ENCODE measurements around the gene A4GNT.
"Not testable (repeated sequence)": the region's sequence is repeated elsewhere in the genome, so short reads cannot be mapped to it uniquely, and the experiment has no call there.

The A4GNT gene

DNA sequence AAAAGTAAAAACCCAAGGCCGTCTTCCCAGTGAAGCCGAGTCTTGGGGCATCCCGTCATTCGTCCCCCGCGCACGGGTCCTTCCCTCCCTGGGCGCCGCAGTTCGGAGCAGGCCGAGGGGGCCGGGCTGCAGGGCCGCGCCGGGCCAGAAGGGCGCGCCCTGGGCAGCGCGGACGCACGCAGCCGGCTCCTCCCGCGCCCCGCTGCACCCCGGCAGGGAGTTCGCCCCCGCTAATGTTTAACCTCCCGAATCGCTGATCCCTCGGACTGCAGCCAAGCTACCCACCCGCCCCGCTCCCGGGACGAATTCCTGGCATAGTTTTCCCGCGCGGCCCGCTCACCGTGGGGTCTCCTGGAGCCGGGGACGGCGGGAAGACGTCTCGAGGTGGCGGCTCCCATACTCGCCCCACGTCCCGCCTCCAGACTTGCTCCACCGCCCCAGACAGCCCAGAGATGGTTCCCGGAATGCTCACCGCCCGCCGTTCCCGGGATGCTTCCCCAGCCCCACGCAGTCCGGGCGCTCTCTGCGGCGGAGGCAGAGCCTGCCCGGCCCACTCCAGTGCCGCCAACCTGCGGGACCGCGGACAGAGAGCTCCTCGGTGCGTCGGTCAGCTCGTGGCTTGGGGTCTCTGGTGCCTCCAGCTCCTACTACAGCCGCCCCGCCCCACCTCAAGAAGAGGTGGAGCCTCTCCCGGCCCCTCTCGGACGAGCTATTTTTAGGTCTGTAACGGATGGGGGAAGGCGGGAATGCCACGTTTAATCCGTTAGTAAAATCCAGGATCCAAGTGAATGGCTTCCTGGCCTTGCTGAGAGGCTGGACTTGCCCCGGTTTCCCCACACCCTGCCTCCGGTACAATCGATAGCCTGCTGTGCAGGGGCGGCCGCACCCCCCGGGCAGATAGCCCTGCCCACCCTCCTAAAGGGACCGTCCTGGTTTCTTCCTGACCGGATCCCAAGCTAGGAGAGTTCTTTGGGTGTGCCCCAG is 16.9 kb downstream of the A4GNT start, which contains the start of gene DZIP1L:
Gene DZIP1L, minus strand, starts transcription at position 621 of the 984 bp plus-strand sequence. CDS start 11,637 bp downstream, outside the sequence.
- peak within 1 kb of the TSS; percentile 81 for H3K27ac ChIP-seq (ENCODE audit: low read depth, low read length)
- peaks cover 19% of the 10 kb centered on the region for H3K4me1 ChIP-seq (ENCODE audit: insufficient read depth, low read length)
- H3K9ac ChIP-seq (ENCODE audit: low read length): peak within 1 kb of the TSS; percentile 85

GRCh38 chr3:138114431-138114918 is 17.7 kb downstream of the A4GNT start:
- peaks cover 7% of the 10 kb centered on the region for H3K36me3 ChIP-seq (ENCODE audit: insufficient read depth, low read length)
- H3K4me1 ChIP-seq (ENCODE audit: insufficient read depth, low read length): peaks cover 19% of the 10 kb centered on the region
- peak overlapping the region; percentile 89 to 92 for H3K4me3 ChIP-seq (ENCODE audit: low read depth in 1 of 2, low read length in 2 of 2)
- H3K27ac ChIP-seq (ENCODE audit: low read depth, low read length): peak overlapping the region; percentile 81
- H3K9me3 ChIP-seq (ENCODE audit: low read length): no peaks in the 10 kb centered on the region
- peak overlapping the region; percentile 85 for H3K9ac ChIP-seq (ENCODE audit: low read length)
- H3K27me3 ChIP-seq (ENCODE audit: control insufficient read depth in 1 of 2, insufficient read depth in 2 of 2, low read length in 2 of 2): no peaks in the 10 kb centered on the region

More for the DNA sequence above, 16.9 kb downstream of the A4GNT start, which contains the start of gene DZIP1L:
- Histone ChIP-seq H3K36me3 (ENCODE audit: insufficient read depth, low read length) (peaks cover 7% of the 10 kb centered on the region), H3K9me3 (ENCODE audit: low read length) (no peaks in the 10 kb centered on the region), H3K4me3 (ENCODE audit: low read depth in 1 of 2, low read length in 2 of 2) (peak within 1 kb of the TSS; percentile 89 to 92), H3K27me3 (ENCODE audit: control insufficient read depth in 1 of 2, insufficient read depth in 2 of 2, low read length in 2 of 2) (no peaks in the 10 kb centered on the region)

- Histone ChIP-seq H3K27me3 (ENCODE audit: control insufficient read depth in 1 of 2, insufficient read depth in 2 of 2, low read length in 2 of 2) (no peaks in the 10 kb centered on the region), H3K27ac (ENCODE audit: low read depth, low read length) (no peak overlapping the region), H3K9me3 (ENCODE audit: low read length) (no peaks in the 10 kb centered on the region), H3K36me3 (ENCODE audit: insufficient read depth, low read length) (peaks cover 7% of the 10 kb centered on the region), H3K4me3 (ENCODE audit: low read depth in 1 of 2, low read length in 2 of 2) (no peak overlapping the region), H3K9ac (ENCODE audit: low read length) (no peak overlapping the region), H3K4me1 (ENCODE audit: insufficient read depth, low read length) (peaks cover 19% of the 10 kb centered on the region)
These were observed 18.9 kb downstream of the A4GNT start for GRCh38 chr3:138113326-138113725.

- H3K27ac ChIP-seq (ENCODE audit: low read depth, low read length): no peak overlapping the region
- peaks cover 7% of the 10 kb centered on the region for H3K36me3 ChIP-seq (ENCODE audit: insufficient read depth, low read length)
- no peak overlapping the region for H3K4me3 ChIP-seq (ENCODE audit: low read depth in 1 of 2, low read length in 2 of 2)
- H3K9me3 ChIP-seq (ENCODE audit: low read length): no peaks in the 10 kb centered on the region
- H3K4me1 ChIP-seq (ENCODE audit: insufficient read depth, low read length): peaks cover 19% of the 10 kb centered on the region
- H3K9ac ChIP-seq (ENCODE audit: low read length): no peak overlapping the region
- H3K27me3 ChIP-seq (ENCODE audit: control insufficient read depth in 1 of 2, insufficient read depth in 2 of 2, low read length in 2 of 2): no peaks in the 10 kb centered on the region
These were observed 19.8 kb downstream of the A4GNT start for GRCh38 chr3:138112362-138112761.

DNA sequence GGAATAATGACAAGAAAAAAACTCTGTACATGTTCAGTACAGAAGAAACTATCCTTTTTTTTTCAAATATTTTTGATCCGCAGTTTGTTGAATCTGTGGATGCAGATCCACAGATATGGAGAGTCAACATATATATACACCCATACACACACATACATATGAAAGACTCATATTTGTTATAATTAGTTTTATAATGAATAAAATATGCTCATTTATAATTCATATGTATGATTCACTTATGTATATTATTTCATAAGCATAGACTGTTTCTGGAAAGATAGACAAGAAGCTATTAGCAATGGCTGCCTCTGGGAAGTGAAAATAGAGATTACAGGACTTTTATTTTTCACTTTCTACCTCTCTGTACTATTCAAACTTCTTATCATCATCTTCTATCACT is 26.6 kb downstream of the A4GNT start:
- no peaks in the 10 kb centered on the region for H3K4me1 ChIP-seq (ENCODE audit: insufficient read depth, low read length)
- H3K9ac ChIP-seq (ENCODE audit: low read length): no peak overlapping the region
- no peak overlapping the region for H3K4me3 ChIP-seq (ENCODE audit: low read depth in 1 of 2, low read length in 2 of 2)
- H3K36me3 ChIP-seq (ENCODE audit: insufficient read depth, low read length): peaks cover 18% of the 10 kb centered on the region
- H3K27ac ChIP-seq (ENCODE audit: low read depth, low read length): no peak overlapping the region
- no peaks in the 10 kb centered on the region for H3K27me3 ChIP-seq (ENCODE audit: control insufficient read depth in 1 of 2, insufficient read depth in 2 of 2, low read length in 2 of 2)
- no peaks in the 10 kb centered on the region for H3K9me3 ChIP-seq (ENCODE audit: low read length)

GRCh38 chr3:138103466-138103865 is 28.7 kb downstream of the A4GNT start:
- Histone ChIP-seq H3K4me3 (ENCODE audit: low read depth in 1 of 2, low read length in 2 of 2) (no peak overlapping the region), H3K36me3 (ENCODE audit: insufficient read depth, low read length) (peaks cover 25% of the 10 kb centered on the region), H3K4me1 (ENCODE audit: insufficient read depth, low read length) (no peaks in the 10 kb centered on the region), H3K27ac (ENCODE audit: low read depth, low read length) (no peak overlapping the region), H3K27me3 (ENCODE audit: control insufficient read depth in 1 of 2, insufficient read depth in 2 of 2, low read length in 2 of 2) (no peaks in the 10 kb centered on the region), H3K9ac (ENCODE audit: low read length) (no peak overlapping the region), H3K9me3 (ENCODE audit: low read length) (no peaks in the 10 kb centered on the region)

DNA sequence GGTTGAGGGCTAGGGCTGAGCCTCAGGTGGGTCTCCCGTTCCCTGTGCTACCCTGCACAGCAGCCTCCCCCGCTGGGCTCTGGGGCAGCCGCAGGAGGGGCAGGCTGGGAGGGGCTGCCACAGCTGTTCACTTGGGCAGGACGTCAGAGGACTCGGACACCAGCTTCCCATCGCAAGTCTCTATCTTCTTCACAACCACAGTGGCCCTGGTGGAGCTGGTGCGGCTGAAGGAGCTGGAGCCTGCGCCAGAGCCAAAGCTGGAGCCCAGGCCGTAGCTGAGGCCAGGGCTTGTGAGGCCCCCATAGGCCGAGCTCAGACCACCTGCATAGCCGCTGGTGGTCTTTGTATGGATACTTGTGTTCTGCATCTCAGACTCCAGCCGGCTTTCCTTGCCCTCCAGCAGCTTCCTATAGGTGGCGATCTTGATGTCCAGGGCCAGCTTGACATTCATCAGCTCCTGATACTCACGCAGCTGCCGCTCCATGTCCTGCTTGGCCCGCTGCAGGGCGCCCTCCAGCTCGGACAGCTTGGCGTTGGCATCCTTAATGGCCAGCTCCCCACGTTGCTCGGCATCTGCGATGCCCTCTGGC is 30.7 kb downstream of the A4GNT start:
- not testable (repeated sequence) for H3K9ac ChIP-seq (ENCODE audit: low read length); H3K27ac ChIP-seq (ENCODE audit: low read depth, low read length); H3K4me3 ChIP-seq (ENCODE audit: low read depth in 1 of 2, low read length in 2 of 2); H3K4me1 ChIP-seq (ENCODE audit: insufficient read depth, low read length); H3K9me3 ChIP-seq (ENCODE audit: low read length); H3K27me3 ChIP-seq (ENCODE audit: control insufficient read depth in 1 of 2, insufficient read depth in 2 of 2, low read length in 2 of 2)
- H3K36me3 ChIP-seq (ENCODE audit: insufficient read depth, low read length): peaks cover 25% of the 10 kb centered on the region

- H3K9me3 ChIP-seq (ENCODE audit: low read length): no peaks in the 10 kb centered on the region
- H3K27me3 ChIP-seq (ENCODE audit: control insufficient read depth in 1 of 2, insufficient read depth in 2 of 2, low read length in 2 of 2): no peaks in the 10 kb centered on the region
- peaks cover 30% of the 10 kb centered on the region for H3K36me3 ChIP-seq (ENCODE audit: insufficient read depth, low read length)
- no peak overlapping the region for H3K27ac ChIP-seq (ENCODE audit: low read depth, low read length)
- no peaks in the 10 kb centered on the region for H3K4me1 ChIP-seq (ENCODE audit: insufficient read depth, low read length)
- H3K4me3 ChIP-seq (ENCODE audit: low read depth in 1 of 2, low read length in 2 of 2): no peak overlapping the region
- no peak overlapping the region for H3K9ac ChIP-seq (ENCODE audit: low read length)
These were observed 32.8 kb downstream of the A4GNT start for GRCh38 chr3:138099417-138099816.

GRCh38 chr3:138097192-138098172 is 34.7 kb downstream of the A4GNT start:
- Histone ChIP-seq H3K9ac (ENCODE audit: low read length) (no peak overlapping the region), H3K9me3 (ENCODE audit: low read length) (no peaks in the 10 kb centered on the region), H3K4me3 (ENCODE audit: low read depth in 1 of 2, low read length in 2 of 2) (no peak overlapping the region), H3K27ac (ENCODE audit: low read depth, low read length) (no peak overlapping the region), H3K36me3 (ENCODE audit: insufficient read depth, low read length) (peaks cover 32% of the 10 kb centered on the region), H3K4me1 (ENCODE audit: insufficient read depth, low read length) (no peaks in the 10 kb centered on the region), H3K27me3 (ENCODE audit: control insufficient read depth in 1 of 2, insufficient read depth in 2 of 2, low read length in 2 of 2) (no peaks in the 10 kb centered on the region)

DNA sequence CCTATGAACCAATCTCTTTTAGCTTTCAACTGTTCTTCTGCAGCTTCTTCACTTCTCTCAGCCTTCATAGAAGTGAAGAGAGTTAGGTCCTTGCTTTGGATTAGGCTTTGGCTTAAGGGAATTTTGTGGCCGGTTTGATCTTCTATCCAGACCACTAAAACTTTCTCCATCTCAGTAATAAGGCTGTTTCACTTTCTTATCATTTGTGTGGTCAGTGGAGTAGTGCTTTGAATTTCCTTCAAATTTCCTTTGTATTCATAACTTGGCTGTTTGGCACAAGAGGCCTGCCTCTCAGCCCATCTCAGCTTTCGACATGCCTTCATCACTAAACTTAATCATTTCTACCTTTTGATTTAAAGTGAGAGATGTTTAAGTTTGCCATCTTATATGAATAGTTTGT is 38.5 kb downstream of the A4GNT start:
- Histone ChIP-seq H3K4me1 (ENCODE audit: insufficient read depth, low read length) (no peaks in the 10 kb centered on the region), H3K9ac (ENCODE audit: low read length) (no peak overlapping the region), H3K9me3 (ENCODE audit: low read length) (no peaks in the 10 kb centered on the region), H3K27me3 (ENCODE audit: control insufficient read depth in 1 of 2, insufficient read depth in 2 of 2, low read length in 2 of 2) (no peaks in the 10 kb centered on the region), H3K36me3 (ENCODE audit: insufficient read depth, low read length) (peaks cover 14% of the 10 kb centered on the region), H3K4me3 (ENCODE audit: low read depth in 1 of 2, low read length in 2 of 2) (no peak overlapping the region), H3K27ac (ENCODE audit: low read depth, low read length) (no peak overlapping the region)
